Measurements from ENCODE around the gene HCN4. TPM values are rescaled to one million over a fixed set of nuclear protein-coding genes. Genes with fewer than 3 reads are reported as not detected.

The HCN4 gene
- total RNA-seq, 4 donors from 2014 or later: 0.14 TPM; not detected in 3

- DNase-seq: no peak
- no peak overlapping the region for H3K4me3 ChIP-seq
- H3K4me1 ChIP-seq: no peaks in the 10 kb centered on the region
- no peaks in the 10 kb centered on the region for H3K9me3 ChIP-seq
- 79% methylated on average over 23 of the region's 38 CpGs; no CpG with 5 or more reads in 1 of the 2 donors for WGBS, 2 donors (ENCODE audit: low coverage in 1 of 2)
- H3K27ac ChIP-seq: no peak overlapping the region
- intact Hi-C loops (cut with DNase I; ENCODE audit: low total_unique reads) (no loop called here), in situ Hi-C loops (cut with MboI; ENCODE audit: low pct_ligation_motif_present in 1 of 4, low pct_unique_long_range_greater_than_20kb in 1 of 4, low sequenced_read_pairs in 3 of 4) (no loop called here)
- no peaks in the 10 kb centered on the region for H3K36me3 ChIP-seq
- H3K27me3 ChIP-seq: peaks cover 19% of the 10 kb centered on the region
- no peak for TF ChIP-seq POLR2AphosphoS5 (IDR thresholded peaks at IDR 0.05)
- no peak for TF ChIP-seq POLR2A (IDR thresholded peaks at IDR 0.05)
- TF ChIP-seq, protein P1, sequence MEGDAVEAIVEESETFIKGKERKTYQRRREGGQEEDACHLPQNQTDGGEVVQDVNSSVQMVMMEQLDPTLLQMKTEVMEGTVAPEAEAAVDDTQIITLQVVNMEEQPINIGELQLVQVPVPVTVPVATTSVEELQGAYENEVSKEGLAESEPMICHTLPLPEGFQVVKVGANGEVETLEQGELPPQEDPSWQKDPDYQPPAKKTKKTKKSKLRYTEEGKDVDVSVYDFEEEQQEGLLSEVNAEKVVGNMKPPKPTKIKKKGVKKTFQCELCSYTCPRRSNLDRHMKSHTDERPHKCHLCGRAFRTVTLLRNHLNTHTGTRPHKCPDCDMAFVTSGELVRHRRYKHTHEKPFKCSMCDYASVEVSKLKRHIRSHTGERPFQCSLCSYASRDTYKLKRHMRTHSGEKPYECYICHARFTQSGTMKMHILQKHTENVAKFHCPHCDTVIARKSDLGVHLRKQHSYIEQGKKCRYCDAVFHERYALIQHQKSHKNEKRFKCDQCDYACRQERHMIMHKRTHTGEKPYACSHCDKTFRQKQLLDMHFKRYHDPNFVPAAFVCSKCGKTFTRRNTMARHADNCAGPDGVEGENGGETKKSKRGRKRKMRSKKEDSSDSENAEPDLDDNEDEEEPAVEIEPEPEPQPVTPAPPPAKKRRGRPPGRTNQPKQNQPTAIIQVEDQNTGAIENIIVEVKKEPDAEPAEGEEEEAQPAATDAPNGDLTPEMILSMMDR (IDR thresholded peaks at IDR 0.05): no peak
- TF ChIP-seq EP300 (IDR thresholded peaks at IDR 0.05; ENCODE audit: low read depth): no peak
Observed at GRCh38 chr15:73322665-73323373, 45.9 kb downstream of the HCN4 start.

DNA sequence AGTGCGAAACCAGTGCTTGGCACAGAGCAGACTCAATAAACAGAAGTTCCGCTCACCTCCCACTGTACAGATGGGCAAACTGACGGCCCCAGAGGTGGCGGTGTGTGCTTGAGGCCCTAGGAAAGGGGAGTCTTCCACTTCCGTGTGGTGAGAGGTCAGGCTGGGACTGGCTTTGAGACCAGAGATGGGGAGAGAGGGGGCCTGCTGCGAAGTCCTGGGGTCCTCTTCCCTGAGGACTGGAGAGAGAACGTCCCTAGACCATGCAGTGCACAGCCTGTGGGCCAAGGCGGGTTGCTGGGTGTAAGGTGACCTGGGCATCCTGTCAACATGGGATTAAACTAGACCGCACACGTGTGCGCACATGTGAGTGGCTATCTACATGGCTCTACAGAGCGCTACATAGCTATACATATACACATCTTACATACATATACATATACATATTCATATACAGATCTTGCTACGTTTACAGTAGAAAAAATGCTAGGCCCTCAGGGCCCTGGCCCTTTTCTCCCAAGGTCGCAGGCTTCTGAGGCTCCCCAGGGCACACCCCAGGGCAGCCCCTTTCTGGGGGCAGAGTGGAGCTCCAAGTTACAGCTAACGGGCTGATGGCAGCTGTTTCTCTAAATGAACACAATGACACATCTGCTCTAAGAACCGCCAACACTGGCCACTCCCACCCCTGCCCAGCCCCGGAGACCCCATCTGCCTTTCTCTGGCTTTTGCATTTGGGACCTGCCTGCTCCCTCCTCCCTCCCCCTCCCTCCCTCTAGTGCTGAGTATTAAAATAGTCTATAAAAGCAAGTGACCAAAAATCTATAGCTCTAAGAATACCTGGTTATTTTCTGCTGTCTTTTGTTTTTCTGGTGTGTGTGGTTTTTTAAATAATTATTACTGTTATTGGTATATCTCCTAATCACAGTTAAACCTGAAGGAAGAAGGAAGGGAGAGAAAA is 47.0 kb downstream of the HCN4 start:
- 78 to 91% methylated on average over 8 to 17 of the region's 17 CpGs for WGBS, 2 donors (ENCODE audit: low coverage in 1 of 2)
- in situ Hi-C loops (cut with MboI; ENCODE audit: low pct_ligation_motif_present in 1 of 4, low pct_unique_long_range_greater_than_20kb in 1 of 4, low sequenced_read_pairs in 3 of 4): no loop called here
- H3K36me3 ChIP-seq: no peaks in the 10 kb centered on the region
- intact Hi-C loops (cut with DNase I; ENCODE audit: low total_unique reads): no loop called here
- H3K4me1 ChIP-seq: no peaks in the 10 kb centered on the region
- TF ChIP-seq POLR2AphosphoS5 (IDR thresholded peaks at IDR 0.05) (no peak), POLR2A (IDR thresholded peaks at IDR 0.05) (no peak), EP300 (IDR thresholded peaks at IDR 0.05; ENCODE audit: low read depth) (no peak)
- TF ChIP-seq, protein P1 (IDR thresholded peaks at IDR 0.05): no peak
- H3K27ac ChIP-seq: no peak overlapping the region
- H3K4me3 ChIP-seq: no peak overlapping the region
- DNase-seq: no peak
- H3K27me3 ChIP-seq: peaks cover 19% of the 10 kb centered on the region
- H3K9me3 ChIP-seq: no peaks in the 10 kb centered on the region

GRCh38 chr15:73320619-73321180 is 48.1 kb downstream of the HCN4 start:
- in situ Hi-C loops (cut with MboI; ENCODE audit: low pct_ligation_motif_present in 1 of 4, low pct_unique_long_range_greater_than_20kb in 1 of 4, low sequenced_read_pairs in 3 of 4) (no loop called here), intact Hi-C loops (cut with DNase I; ENCODE audit: low total_unique reads) (no loop called here)
- DNase-seq: no peak
- 94% methylated on average over 3 of the region's 3 CpGs; no CpG with 5 or more reads in 1 of the 2 donors for WGBS, 2 donors (ENCODE audit: low coverage in 1 of 2)
- Histone ChIP-seq H3K27ac (no peak overlapping the region), H3K36me3 (no peaks in the 10 kb centered on the region), H3K27me3 (peaks cover 19% of the 10 kb centered on the region), H3K4me3 (no peak overlapping the region), H3K9me3 (no peaks in the 10 kb centered on the region), H3K4me1 (no peaks in the 10 kb centered on the region)
- TF ChIP-seq POLR2A (IDR thresholded peaks at IDR 0.05) (no peak), EP300 (IDR thresholded peaks at IDR 0.05; ENCODE audit: low read depth) (no peak), POLR2AphosphoS5 (IDR thresholded peaks at IDR 0.05) (no peak)
- TF ChIP-seq, protein P1 (IDR thresholded peaks at IDR 0.05): no peak
